Fibroblast of mammary gland (primary cell): ENCODE results near the gene WDR17.

Experiments used
- DNase-seq: peaks from one replicate; pipeline ENCODE4 v3.0.0-alpha.2; 2010; ENCODE audit warnings: low read depth
- H3K4me3 ChIP-seq: 2 replicates; pipeline ENCODE4 v1.5.1; 2011; ENCODE audit warnings: low read depth, mild to moderate bottlenecking, low read length, moderate library complexity; ENCODE audit not compliant: control insufficient read depth
- CTCF ChIP-seq: conservative IDR thresholded peaks from 2 replicates; pipeline ENCODE4 v1.5.1; 2011; ENCODE audit warnings: low read depth, low read length, inconsistent platforms; ENCODE audit not compliant: control insufficient read depth, insufficient read depth

WDR17 gene

GRCh38 chr4:176066757-176067156 is 1.1 kb downstream of the WDR17 start:
- H3K4me3 ChIP-seq = no peak overlapping the region
- no peak for DNase-seq
- no peak for TF ChIP-seq CTCF

GRCh38 chr4:176077561-176077960 is 11.9 kb downstream of the WDR17 start:
- no peak for DNase-seq
- H3K4me3 ChIP-seq = no peak overlapping the region
- no peak for TF ChIP-seq CTCF

GRCh38 chr4:176084769-176085168 is 19.1 kb downstream of the WDR17 start:
- TF ChIP-seq CTCF = no peak
- no peak overlapping the region for H3K4me3 ChIP-seq
- DNase-seq = peak; percentile 18

GRCh38 chr4:176090115-176090514 is 24.5 kb downstream of the WDR17 start:
- DNase-seq = no peak
- H3K4me3 ChIP-seq = no peak overlapping the region
- TF ChIP-seq CTCF = no peak

- H3K4me3 ChIP-seq = no peak overlapping the region
- DNase-seq = no peak
- peak; percentile 23 for TF ChIP-seq CTCF
Observed at GRCh38 chr4:176099314-176099713, 33.7 kb downstream of the WDR17 start.

GRCh38 chr4:176102414-176103063 is 36.9 kb downstream of the WDR17 start:
- no peak for TF ChIP-seq CTCF
- no peak for DNase-seq
- H3K4me3 ChIP-seq = no peak overlapping the region

- DNase-seq = no peak
- no peak for TF ChIP-seq CTCF
- no peak overlapping the region for H3K4me3 ChIP-seq
Observed at GRCh38 chr4:176107695-176108094, 42.1 kb downstream of the WDR17 start.
